HG02884 (cell line): ENCODE data around the gene KLC3.

Experiments
- ATAC-seq: cut with Tn5 transposase; IDR thresholded peaks from one replicate; pipeline ENCODE4 v1.9.1; 2021; ENCODE audit warnings: mild to moderate bottlenecking, moderate library complexity; ENCODE audit not compliant: unreplicated experiment

Gene KLC3

GRCh38 chr19:45347570-45348366 is 7.2 kb downstream of the KLC3 start:
- ATAC-seq: no peak

DNA sequence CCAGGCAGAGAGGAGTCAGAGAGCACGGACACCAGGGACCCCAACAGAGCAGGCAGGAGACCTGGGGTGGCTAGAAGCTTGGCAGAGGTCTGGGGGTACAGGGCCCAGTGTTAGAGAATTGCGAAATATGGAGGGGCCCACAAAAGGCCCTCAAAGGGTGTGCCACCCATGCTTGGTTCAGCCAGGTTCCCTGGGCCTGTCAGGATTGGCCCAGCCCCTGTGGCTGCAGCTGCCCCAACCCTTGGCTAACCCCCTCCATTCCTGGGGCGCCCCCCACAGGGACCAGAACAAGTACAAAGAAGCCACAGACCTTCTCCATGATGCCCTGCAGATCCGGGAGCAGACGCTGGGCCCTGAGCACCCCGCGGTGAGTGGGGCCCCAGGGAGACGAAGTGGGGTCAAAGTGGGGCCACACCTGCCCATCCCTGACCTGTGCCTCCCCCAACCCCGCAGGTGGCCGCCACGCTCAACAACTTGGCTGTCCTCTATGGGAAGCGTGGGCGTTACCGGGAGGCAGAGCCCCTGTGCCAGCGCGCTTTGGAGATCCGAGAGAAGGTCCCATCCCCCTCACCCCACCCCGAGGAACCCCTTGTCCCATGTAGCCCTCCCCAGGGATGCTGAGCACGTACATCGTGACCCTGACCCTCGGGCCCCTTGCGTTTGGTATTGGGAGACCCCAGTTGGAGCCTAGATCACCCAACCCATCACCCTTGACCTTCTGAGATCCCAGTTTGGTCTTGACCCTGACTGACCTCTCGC is 8.0 kb downstream of the KLC3 start:
- no peak for ATAC-seq

DNA sequence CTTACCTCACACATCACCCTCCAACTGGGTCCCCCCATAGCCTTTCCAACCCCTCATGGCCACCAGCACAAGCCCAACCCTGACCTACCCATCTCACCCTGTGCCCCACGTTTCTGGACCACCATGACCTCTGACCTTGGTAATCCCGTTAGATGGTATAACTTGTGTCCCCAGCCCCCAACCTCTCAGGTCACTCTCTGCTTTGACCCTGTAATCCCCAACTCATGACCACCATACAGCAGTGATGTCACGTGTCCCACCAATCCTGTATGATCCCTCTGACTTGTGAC is 8.5 kb downstream of the KLC3 start:
- ATAC-seq: no peak

- ATAC-seq: no peak
Observed at GRCh38 chr19:45349430-45349941, 8.9 kb downstream of the KLC3 start.

DNA sequence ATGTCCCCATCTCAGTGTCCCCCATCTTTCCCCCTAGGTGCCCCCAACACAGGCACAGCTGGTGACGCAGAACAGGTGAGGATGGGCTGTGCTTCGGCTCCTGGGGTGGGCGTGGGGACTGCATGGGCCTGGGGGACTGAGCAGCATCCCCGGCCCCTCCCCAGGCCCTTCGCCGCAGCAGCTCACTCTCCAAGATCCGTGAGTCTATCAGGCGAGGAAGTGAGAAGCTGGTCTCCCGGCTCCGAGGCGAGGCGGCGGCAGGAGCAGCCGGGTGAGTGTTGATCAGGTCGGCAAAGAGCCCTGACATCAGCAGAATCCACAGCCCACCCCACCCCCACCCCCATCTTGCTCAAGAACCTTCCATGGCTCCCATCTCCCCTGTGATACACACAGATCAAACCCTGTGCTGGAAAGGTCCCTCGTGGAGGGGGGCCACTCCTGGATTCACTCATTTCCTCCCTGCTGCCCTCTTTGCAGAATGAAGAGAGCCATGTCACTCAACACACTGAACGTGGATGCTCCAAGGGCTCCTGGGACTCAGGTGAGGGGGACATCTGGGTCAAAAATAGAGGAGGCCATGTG is 10.0 kb downstream of the KLC3 start:
- no peak for ATAC-seq

- no peak for ATAC-seq
Observed at GRCh38 chr19:45351401-45351952, 10.9 kb downstream of the KLC3 start.

GRCh38 chr19:45352062-45352461 is 11.5 kb downstream of the KLC3 start:
- ATAC-seq: no peak

- no peak for ATAC-seq
Observed at GRCh38 chr19:45352471-45352870, 11.9 kb downstream of the KLC3 start.

DNA sequence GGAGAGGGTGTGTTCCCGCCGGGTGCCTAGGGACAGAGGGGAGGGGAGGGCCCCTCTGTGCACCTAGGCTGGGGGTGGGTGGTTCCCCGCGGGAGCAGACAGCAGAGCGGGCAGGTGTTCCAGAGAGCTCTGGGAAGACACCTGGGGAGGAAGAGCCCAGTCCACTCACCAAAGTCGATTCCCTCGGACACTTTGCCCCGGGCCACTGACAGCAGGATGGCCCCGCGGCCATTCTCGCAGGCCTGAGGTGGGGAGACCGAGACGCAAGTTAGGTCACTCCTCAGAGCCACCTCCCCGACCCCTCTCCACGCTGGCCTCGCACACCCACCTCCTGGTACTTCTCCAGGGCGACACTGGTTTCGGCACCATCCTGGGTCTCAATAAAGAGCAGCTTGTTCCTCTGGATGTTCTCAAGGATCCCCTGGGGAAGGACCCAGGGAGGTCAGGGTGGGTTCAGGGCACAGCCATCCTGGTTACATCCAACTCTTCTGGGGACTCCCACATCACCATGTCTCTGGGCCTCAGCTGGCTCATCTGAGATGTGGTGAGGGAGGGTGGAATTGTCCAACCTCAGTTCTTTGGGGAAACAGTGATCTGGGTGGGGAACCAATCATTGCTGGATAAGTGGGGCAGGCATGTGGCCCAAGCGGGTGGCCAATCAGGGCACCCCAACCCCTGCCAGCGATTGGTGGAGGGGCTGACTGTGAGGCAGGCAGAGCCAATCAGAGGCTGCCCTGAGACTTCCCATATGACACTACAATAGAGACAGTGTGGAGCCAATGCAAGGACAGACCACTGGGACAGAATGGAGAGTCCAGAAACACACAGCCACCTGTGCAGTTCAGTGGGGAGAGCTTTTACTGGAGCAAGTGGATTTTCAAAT is 12.6 kb downstream of the KLC3 start:
- ATAC-seq: no peak

- ATAC-seq: no peak
Observed at GRCh38 chr19:45354241-45354842, 13.8 kb downstream of the KLC3 start.

DNA sequence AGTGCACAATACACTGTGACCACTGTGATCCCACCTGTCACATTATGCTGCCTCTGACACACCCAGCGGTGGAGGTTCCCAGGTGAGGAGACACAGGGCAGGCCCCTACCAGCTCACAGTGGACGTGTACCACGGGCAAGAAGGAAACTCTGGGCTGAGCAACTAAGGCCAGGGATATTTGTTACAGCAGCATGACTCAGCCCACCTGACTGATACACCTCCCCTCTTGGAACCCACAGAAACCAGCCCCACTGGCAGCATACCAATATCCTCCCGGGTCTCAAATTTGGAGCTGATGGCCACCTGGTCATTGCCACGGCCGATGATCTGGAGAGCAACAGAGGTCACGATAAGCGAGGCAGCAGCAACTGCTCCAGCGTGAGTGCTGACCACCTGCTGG is 14.9 kb downstream of the KLC3 start:
- ATAC-seq: no peak

DNA sequence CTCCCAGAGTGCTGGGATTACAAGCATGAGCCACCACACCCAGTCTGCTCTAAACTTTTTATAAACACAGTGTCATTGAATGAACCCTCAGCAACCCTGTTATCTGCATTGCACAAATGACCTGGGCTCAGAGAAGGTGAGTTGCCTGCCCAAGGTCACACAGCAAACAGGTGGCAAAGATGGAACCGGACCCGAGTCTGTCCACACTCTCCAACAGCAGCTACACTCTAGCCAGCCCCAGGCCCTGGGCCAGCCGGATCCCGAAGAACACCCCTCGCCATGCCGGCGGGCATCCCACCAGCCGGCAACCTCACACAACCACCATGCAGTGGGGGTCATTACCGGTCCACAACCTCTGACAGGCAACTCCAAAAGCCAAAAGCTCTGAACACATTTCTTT is 15.4 kb downstream of the KLC3 start:
- ATAC-seq: no peak

DNA sequence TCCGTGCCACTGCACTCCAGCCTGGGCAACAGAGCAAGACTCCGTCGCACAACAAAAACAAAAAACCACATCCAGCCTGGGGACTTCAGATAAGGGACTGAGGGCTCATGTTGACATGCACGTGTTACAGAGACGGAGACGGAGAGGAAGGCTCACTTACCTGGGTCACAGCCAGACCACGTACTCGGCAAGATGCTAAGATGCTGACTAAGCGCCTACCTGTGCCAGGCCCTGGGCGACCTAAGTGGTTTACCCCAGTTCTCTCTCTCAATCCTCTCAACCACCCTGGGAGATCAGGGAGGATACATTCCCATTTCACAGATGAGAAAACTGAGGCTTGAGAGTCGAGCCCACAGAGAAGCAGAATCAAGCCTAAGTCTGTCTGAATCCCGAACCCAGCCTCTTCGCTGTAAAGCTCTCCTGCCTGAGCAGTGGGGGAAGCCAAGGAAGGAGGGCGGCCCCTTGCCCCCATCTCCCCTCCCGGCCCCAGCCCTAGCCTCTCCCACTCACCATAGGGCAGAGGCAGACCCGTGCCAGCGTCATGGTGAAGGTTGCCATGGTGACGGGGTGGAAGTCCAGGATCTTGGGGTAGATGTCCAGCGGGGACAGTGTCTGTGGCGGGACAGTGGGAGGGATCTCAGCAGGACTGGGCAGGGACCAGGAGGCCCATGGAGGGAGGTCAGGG is 16.4 kb downstream of the KLC3 start:
- ATAC-seq: no peak

DNA sequence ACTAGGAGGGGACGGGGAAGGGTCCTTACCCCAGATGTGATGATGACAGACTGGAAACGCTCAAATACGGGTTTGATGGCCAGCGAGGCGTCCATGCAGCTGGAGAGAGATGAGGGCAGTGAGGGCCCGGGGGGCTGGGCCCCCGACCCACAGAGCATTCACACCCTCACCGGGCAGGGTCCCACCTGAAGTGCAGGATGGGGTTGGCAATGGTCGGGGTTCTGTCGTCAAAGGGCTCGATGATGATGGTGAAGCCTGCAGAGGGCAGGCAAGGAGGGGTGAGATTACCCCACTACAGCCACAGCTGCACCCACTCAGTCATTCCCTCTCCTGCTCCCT is 16.9 kb downstream of the KLC3 start:
- ATAC-seq: no peak

DNA sequence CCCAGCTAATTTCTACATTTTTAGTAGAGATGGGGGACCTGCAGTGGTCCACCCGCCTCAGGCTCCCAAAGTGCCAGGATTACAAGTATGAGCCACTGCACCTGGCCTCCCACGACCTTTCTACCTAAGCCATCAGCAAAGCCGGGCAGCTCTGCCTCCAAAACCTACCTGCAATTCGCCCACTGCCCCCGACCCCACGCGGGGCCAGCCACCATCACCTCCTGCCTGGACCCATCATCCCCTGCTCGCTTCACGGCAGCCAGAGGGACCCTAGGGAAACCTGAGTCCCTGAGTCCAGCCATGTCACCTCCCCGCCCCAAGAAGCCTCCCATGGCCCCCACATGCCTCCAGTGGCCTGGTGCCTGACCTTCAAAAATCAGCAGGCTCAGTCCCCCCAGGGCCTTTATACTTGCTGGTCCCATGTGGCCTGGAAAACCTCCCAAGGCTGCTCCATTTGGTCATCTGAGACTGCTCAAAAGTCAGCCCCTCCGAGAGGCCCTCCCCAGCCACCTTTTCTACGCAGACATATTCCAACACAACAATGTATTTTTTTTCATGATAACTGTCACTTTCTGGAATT is 17.8 kb downstream of the KLC3 start:
- no peak for ATAC-seq

- no peak for ATAC-seq
Observed at GRCh38 chr19:45361608-45362007, 21.1 kb downstream of the KLC3 start.

GRCh38 chr19:45362291-45362690 is 21.7 kb downstream of the KLC3 start:
- ATAC-seq: no peak

- ATAC-seq: no peak
Observed at GRCh38 chr19:45363861-45364459, 23.4 kb downstream of the KLC3 start.

DNA sequence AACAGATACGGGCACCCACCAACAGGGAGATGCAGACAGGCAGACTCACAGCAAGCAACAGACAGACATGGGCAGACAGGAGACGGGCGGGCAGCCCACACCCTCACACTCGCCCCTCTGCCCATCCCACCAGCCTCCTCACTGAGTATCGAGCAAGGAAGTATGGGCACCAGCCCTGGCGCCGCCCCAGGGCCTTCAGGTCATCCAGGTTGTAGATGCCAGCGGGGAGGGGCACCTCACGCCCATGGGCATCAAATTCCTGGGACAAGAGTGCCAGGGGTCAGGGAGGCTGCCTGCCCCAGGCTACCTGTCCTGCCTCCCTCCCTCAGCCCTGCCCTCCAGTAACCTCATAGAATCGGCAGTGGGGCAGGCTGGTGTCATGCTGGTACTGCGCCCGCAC is 24.1 kb downstream of the KLC3 start:
- no peak for ATAC-seq
